DND-41 (cell line): Measurements from ENCODE around the gene PPP1R14B.

Source experiments
- CTCF ChIP-seq: IDR thresholded peaks from 2 replicates; pipeline ENCODE4 v1.5.1; 2012; ENCODE audit warnings: borderline replicate concordance, low read length, moderate library complexity, mild to moderate bottlenecking; ENCODE audit not compliant: poor library complexity, severe bottlenecking; ENCODE audit errors: extremely low read depth
- EZH2 ChIP-seq: IDR thresholded peaks from 3 replicates; pipeline ENCODE4 v1.6.1; 2012; ENCODE audit warnings: borderline replicate concordance, low read depth, mild to moderate bottlenecking, moderate library complexity, low read length, inconsistent platforms; ENCODE audit not compliant: severe bottlenecking

GRCh38 chr11:64201543-64201942, 45.2 kb downstream of the PPP1R14B start:
- TF ChIP-seq CTCF (no peak), EZH2 (no peak)
